ENCODE results near the gene MEGF6. TPM values are rescaled to one million over a fixed set of nuclear protein-coding genes. Genes with fewer than 3 reads are reported as not detected.

Gene MEGF6
- total and polyA plus RNA-seq, 2 of the 8 experiments (the other 6 are each of a cell fraction or from before 2014, with no cell fraction given): 4.1 to 14.8 TPM

GRCh38 chr1:3500265-3500835 lies 111.0 kb downstream of the MEGF6 start (continued):
- TF ChIP-seq RXRA (IDR thresholded peaks at IDR 0.05; ENCODE audit: insufficient read depth, low read depth, low read length): no peak
- no peak for TF ChIP-seq SAP30 (IDR thresholded peaks at IDR 0.05; ENCODE audit: insufficient read depth, insufficient replicate concordance, low read length)
- TF ChIP-seq KDM4A (IDR thresholded peaks at IDR 0.05; ENCODE audit: low read depth, low read length, severe bottlenecking): no peak
- no peak for TF ChIP-seq RAD21 (IDR thresholded peaks at IDR 0.05 in 1 of 2, conservative IDR thresholded peaks at IDR 0.05 in 1 of 2; ENCODE audit: low read depth in 2 of 2, low read length in 2 of 2)
- TF ChIP-seq POLR2A (IDR thresholded peaks at IDR 0.05; ENCODE audit: control extremely low read depth in 1 of 2, low read depth in 2 of 2, low read length in 2 of 2): no peak

All from H1 (cell line).